HL-60/S4 treated with phorbol 12-myristate 13-acetate at 8.2 ng/mL for 4 days and 3 days (cell line): ENCODE results near the gene GPX3.

ENCODE experiments used
- in situ Hi-C: fragments of 300-500 bp; cut with MboI; formaldehyde crosslinking; loops from 2 replicates; pipeline ENCODE4 v1.15.0; 2022; ENCODE audit warnings: low sequenced_read_pairs

GPX3 gene

DNA sequence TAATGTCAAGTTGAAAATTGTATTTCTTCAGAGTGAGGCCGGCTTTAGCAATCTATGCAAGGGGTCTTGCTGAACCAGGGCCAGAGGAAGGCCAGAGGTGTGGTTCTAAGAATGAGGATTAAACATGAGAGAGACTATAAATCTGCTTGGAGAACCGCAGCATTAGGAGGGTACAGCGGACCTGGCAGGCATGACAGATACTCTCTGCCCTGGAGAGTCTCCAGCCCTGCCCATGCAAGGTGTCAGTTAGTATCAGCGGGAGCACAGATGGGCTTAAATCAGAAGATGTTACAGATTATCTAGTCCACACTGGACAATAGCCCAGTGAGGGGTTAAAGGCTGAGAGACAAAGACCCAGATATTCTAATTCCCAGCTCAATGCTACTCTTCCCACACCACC lies 11.5 kb upstream of the GPX3 start:
- in situ Hi-C loops = no loop called here

DNA sequence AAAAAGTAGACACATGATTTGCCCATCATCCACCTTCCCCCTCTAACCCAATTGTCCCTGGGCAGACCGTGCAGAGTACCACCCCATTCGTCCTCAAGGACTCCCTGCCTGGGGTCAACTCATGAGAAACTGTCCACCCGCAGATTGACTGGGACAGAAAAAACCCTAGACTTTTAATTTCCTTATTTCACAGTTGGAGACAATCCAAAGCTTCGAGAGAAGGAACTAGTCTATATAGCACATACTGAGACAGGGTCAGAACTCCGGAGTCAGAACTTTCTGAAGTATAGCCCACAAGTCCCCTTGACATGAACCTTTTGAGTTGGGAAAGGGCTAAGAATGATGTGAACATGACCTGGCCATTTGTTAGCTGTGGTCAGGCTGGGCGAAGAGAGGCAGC lies 7.5 kb upstream of the GPX3 start:
- in situ Hi-C loops = no loop called here

DNA sequence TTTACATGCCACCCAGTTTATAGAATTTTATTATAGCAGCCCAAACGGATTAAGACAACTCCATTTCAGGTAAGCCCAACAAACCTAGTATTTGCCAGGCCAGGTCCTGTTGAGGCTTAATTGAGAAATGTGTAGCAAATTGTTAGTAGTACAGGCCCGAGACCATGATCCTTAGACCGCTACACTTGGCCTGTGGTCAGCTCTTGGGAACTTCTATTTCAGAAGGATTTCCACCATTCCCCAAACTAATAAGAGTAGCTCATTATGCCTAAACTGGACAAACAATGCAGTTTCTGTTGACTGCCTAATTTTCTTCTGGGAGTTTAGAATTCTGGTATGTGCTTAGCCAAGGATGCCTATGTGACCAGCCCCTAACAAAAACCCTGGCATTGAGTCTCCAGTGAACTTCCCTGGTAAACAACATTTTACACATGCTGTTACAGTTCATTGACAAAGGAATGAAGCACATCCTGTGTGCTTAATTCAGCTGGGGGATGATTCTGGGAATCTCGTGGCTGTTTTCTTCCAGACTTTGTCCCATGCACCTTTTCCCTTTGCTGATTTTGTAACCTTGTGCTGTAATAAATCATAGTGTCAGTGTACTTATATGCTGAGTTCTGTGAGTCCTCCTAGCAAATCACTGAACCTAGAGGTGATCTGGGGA lies 5.6 kb upstream of the GPX3 start:
- in situ Hi-C loops = no loop called here

DNA sequence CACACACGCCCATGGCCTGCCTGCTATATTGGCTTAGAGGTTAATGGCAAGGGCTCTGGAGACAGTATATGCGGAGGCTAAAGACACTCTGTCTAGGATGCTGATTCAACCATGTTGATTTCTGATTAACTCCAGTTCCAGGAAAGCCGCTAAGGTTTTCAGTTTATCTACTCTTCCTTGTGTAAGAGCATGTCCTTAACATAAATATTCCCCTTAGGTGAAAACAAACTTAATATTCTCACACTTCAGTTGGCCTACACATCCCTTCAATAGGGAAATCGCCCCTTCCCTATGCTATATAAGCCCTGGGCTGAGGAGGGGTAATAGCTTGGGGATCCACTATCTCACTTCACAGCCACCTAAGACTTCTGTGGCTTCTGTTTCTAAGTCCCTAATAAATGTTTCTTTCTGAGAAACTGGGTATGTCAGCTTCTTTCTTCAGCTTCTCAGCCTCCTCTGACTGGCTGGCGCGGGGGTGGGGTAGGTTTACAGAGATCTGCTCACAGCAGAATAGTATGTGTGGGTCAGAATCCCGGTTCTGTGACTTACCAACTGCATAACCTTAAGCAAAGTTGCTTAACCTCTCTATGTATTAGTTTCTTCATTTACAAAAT lies 4.3 kb upstream of the GPX3 start:
- in situ Hi-C loops = no loop called here

DNA sequence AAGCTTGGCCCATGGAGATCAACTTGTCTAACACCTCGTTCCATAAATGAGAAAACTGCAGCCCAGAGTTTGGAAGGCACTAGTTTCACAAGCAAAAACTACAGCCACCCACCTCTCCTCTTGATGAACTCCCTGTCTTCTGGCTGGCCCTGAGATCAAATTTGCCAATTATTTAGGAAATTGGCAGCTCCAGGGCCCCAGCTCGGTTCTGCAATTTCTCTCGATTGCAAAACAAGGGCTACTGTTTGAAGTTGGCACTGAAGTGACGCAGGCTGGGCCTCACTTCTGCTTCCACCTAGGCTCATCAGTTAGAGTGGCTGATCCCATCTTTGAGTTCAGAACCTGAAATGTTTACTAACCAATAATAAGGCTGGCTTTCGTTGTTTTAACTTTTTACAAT lies 3.7 kb upstream of the GPX3 start:
- in situ Hi-C loops = no loop called here

DNA sequence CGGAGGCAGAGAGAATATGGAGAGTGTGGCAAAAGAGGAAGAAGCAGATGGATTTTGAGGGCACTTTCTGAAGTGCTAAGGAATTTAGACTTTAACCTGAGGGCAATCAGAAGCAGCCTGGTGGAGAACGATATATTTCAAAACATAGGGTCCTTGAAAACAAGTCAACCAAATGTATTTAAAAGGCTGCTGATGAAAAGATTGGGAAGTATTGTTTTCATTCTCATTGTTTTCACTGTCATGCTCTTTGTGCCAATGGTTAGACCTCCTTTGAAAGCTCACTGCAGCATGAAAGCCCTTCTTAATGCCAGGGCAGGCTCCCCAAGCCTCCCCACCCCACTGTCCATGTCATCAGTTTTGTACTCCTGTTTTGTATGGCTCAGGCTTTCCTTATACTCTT lies 2.5 kb upstream of the GPX3 start:
- in situ Hi-C loops = no loop called here

DNA sequence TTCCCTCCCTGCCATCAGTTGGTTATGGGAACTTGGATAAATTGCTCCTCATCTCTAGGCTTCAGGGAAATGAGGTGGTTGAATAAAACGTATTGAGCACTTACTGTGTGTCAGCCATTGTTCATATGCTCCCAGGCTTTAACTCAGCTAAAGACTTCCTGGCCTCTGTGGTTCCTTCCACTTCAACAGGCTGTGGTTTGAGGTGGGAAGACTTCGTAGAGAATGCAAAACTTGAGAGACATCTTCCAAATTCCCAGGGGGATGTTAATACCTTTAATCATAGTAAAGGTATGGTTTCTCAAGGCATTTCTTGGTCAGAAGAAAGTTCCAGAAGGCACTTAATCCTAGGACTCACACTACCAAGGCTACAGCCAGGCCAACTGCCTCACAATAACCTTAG lies 1.5 kb upstream of the GPX3 start:
- in situ Hi-C loops = no loop called here

DNA sequence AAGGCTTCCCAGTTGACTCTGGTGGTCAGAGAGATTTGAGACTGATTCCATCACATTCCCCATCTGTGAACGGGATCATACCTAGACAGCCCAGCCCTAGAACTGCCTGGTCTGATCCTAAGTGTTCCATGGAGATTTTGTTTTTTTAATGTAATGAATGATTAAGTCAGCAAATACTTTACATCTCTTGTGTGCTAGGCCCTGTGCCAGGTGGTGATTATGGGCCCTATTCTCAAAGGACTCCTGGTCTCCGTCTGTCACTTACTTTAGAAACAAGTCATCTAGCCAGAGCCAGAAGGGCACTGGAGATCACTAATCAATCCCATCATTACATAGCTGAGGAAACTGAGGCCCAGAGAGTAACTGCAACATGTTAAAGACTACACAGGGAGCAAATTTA lies 1.1 kb upstream of the GPX3 start:
- in situ Hi-C loops = no loop called here

DNA sequence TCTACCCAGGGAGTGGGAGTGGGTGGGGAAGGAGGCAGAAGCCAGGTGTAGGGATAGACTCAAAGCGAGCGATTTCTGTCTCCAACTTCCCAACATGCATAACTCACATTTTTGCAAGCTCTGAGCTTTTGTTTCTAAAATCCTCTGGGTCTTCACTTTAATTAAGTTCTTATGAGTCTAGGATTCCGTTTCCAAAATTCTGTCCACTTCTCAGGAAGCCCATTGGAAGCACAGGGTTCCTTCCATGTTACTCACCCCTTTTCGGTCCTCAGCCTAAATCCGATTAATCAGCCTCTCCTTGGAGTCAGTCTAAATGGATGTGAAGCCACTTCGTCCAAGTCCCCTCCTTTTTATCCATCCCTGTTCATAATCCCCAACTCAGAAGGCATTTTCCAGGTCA lies 1.4 kb downstream of the GPX3 start:
- in situ Hi-C loops = no loop called here

DNA sequence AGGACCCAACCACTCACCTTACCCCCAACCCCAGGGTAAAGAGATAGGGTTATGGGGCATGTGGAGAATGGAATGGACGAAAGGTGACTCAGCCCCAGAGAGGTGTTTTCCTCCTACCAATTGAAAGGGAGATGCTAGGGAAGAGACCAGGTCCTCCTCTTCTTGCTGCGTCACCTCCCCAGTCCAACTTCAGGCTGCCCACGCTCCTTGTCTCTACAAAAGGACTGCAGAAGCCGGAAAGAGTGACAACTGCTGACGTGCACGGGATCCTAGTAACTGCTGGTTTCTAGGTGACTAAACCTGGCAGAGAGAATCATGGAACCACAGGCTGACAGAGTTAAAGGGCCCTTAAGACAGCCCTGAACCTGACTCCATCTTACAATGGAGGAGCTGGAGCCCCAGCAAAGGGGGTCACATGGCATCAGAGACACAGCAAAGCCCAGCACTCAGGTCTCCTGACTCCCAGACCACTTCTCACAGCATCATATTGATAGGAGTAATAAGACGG lies 2.2 kb downstream of the GPX3 start:
- in situ Hi-C loops = no loop called here

DNA sequence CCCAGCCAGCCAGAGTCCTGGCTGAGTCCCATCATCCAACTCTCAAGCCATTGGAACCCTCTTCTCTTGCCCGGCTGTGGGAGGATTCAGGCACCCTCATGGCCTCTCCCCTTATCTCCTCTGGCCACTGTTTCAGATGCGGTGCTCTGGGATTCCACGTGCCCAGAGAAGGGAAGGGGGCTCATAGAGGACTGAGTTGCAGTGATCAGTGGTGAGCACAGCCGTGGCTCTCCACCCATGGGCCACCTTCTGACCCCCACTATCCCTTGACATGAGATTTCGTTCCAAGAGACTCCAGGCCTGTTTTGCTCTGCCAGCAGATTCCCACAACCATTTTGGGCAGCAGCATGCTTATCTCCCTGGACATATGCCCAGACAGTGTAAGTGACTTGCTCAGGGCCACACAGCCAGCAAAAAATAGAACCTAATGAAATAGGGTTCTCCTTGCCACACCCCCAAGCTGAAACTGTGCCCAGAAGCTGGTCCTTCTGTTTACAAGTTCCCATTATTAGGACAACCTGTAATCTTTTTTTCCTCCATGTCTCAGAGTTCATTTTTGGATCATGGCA lies 2.7 kb downstream of the GPX3 start:
- in situ Hi-C loops = no loop called here

DNA sequence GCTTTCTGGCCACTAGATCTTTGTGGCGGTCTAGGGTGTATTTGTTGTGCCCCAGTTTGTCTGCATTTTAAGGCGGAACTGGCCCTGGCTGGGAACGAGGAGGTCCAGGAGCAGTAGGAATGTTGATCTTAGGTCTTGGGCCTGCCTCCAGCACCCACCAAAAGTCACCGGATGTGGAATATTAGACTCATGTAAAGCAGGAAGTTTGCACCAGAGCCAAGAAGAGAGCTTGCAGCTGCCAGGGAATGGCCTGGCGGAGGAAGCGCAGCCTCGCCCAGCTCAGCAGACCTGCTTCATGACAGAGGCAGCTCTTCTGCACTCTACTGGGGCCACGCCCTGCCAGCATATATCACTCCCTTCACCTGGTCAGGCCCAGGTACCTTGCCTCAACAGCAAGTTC lies 3.3 kb downstream of the GPX3 start:
- in situ Hi-C loops = no loop called here

DNA sequence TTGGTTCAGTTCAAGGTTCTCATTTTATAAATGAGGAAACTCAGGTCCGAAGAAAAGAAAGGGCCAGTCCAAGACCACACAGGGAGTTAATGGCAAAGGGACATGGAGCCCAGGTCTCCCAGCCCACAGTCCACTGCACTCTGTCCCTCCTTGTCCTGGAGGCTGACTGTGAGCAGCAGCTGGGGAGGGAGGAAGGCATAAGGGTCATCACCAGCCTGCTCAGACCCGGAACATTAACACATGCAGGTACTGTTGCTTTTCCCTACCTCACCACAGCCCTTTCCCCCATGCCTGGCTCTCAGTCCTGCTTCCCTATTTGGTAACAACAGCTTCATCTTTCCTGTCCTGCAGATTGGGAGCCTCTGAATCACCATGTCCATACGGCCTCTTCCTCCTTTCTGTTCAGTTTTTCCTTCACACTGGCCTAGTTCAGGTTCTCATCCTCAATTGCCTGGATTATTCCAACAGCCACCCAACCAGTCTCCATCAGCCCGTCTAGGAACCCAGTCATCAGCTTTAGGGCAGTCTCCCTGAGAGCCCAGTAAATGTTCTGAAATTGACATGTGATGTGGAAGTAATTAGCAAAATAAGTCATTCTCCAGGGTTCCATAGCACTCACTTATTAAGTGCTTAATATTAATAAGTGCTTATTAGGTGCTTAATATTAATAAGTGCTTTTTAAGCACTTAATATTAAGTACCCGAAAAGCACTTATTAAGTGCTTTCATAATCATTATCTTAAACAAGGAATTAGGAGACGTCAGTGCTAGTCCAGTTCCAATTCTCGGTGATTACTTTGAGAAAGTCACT lies 4.3 kb downstream of the GPX3 start:
- in situ Hi-C loops = no loop called here

DNA sequence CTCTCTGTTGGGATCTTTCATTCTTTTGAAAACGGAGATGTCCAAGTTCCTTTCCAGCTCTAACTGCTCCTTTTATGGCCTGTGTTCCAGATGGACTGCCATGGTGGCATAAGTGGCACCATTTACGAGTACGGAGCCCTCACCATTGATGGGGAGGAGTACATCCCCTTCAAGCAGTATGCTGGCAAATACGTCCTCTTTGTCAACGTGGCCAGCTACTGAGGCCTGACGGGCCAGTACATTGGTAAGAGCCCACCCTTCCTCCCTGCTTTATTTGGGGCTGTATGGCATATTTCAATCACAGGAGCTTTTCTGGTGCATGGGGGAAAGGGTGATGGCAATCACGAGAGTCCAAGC lies 4.8 kb downstream of the GPX3 start:
- in situ Hi-C loops = no loop called here

DNA sequence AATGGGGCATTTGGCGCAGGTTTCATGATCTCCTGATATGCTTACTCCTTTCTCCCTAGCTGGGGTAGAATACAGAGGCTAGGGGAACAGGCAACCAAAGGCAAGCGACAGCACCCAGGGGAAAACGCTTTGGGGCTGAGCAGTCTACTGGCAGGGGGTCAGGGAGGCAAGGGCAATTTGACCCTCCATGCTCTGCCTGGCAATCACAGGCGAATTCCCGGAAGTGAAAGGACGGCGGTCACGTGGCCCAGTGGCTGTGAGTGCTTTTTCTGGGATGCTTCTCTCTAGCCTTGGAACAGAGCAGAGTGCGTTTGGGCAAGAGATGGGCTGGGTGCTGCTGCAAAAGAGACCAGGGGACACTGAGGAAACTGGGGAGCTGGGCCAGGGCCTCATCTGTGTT lies 5.7 kb downstream of the GPX3 start:
- in situ Hi-C loops = no loop called here

DNA sequence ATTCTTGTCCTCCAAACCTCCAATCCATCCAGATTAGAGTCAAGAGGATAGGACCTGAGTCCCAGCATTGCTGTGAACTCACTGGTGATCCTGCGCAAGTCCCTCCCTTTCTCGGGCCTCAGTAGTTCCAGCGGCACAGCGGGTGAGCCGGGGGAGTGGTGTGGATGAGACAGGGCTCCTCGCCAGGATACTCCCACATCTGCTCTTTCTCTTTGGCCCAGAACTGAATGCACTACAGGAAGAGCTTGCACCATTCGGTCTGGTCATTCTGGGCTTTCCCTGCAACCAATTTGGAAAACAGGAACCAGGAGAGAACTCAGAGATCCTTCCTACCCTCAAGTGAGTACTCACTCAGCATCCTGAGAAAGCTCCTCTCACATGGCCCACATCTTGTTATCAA lies 6.3 kb downstream of the GPX3 start:
- in situ Hi-C loops = no loop called here

DNA sequence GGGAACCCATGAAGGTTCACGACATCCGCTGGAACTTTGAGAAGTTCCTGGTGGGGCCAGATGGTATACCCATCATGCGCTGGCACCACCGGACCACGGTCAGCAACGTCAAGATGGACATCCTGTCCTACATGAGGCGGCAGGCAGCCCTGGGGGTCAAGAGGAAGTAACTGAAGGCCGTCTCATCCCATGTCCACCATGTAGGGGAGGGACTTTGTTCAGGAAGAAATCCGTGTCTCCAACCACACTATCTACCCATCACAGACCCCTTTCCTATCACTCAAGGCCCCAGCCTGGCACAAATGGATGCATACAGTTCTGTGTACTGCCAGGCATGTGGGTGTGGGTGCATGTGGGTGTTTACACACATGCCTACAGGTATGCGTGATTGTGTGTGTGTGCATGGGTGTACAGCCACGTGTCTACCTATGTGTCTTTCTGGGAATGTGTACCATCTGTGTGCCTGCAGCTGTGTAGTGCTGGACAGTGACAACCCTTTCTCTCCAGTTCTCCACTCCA lies 7.6 kb downstream of the GPX3 start:
- in situ Hi-C loops = no loop called here

DNA sequence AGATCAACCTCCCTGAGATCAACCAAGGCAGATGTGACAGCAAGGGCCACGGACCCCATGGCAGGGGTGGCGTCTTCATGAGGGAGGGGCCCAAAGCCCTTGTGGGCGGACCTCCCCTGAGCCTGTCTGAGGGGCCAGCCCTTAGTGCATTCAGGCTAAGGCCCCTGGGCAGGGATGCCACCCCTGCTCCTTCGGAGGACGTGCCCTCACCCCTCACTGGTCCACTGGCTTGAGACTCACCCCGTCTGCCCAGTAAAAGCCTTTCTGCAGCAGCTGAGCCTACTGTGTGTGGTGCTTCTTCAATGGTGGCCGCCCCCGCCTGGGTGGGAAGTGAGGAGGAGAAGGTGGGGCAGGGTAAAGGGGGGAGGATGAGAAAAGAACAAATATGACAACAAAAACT lies 8.3 kb downstream of the GPX3 start:
- in situ Hi-C loops = no loop called here

DNA sequence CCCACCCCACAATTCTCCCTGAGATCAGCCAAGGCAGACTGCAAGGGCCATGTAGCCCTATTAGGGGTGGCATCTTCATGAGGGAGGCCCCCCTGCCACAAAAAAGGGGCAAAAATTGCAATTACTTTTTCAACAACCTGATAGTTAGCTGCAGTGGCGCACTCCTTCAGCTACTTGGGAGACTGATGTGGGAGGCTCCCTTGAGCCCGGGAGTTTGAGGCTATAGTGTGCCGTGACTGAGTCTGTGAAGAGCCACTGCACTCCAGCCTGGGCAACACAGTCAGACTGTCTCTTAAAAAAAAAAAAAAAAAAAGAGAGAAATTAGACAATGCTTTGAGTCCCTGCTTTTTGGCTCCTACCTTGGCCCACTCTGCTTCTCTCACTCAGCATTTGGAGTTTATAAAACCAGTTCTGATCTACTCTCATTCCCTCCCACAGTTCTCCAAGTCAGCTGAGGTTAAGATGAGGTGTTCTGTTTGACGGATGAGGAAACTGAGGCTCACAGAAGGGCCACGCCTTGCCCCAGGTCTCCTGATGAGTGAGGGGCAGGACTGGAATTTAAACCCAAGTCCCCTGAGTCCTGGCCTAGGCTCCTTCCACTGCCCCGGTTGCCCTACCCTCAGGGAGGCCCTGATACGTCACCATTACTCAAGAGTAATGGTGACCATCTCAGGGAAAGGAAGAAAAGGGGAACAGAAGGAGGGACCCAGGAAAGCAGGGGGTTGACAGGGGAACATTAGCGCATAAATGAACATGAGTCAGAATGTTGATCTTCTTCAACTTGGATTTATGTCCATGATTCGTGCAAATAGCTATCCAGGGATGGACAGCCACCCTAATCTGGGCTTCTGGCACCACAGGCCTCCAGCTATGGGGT lies 9.0 kb downstream of the GPX3 start:
- in situ Hi-C loops = no loop called here

DNA sequence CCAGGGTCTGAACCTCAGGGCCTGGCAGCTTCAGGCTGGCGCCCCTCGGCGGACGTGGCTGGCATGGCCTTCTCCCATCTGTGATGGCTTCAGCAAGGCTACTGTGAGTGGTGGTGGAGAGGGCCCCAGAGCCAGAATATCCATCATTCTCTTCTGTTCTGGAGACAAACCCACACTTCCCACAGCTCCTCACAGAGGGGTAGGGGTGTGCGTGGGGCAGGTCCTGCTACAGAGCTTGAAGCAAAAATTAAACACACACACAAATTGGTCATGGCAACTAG lies 9.6 kb downstream of the GPX3 start:
- in situ Hi-C loops = no loop called here

DNA sequence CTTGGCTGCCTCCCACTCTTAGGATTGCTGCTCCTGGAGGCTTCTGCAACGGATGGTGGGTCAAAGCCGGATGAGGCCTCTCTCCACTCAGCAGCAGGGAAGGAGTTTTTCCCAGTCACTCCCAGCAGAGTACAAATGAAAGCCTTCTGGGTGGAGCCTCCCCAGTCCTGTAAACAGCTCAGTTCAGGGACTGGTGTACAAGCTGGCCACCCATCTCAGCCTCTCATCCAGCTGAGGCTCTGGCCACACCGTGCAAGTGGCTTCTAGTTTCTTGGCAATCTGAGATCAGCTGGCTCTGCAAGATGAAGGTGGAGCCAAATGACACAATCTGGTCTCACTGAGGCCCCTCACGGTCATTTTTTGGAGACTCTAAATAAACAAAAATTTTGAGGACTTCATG lies 10.0 kb downstream of the GPX3 start:
- in situ Hi-C loops = no loop called here
